Epithelial cell of esophagus (primary cell): ENCODE data around the gene DLGAP1.
A peak's percentile ranks its signal among the peaks of the same experiment; 100 is the strongest.
"Not testable (repeated sequence)": the region's sequence is repeated elsewhere in the genome, so short reads cannot be mapped to it uniquely, and the experiment has no call there.

Experiments used
- DNase-seq: peaks from one replicate; pipeline ENCODE4 v3.0.0; 2010; ENCODE audit warnings: low read depth
- H3K4me3 ChIP-seq: 2 replicates; pipeline ENCODE4 v1.5.1; 2011; ENCODE audit warnings: mild to moderate bottlenecking, low read length, control low read depth
- TF ChIP-seq, protein P1 (sequence below): IDR thresholded peaks from 2 replicates; pipeline ENCODE4 v1.5.1; 2011; ENCODE audit warnings: low read depth, mild to moderate bottlenecking, low read length, control low read depth, inconsistent platforms; ENCODE audit not compliant: insufficient read depth; ENCODE audit errors: missing control alignments

The DLGAP1 gene

GRCh38 chr18:3616142-3616541, 839.0 kb downstream of the DLGAP1 start:
- no peak overlapping the region for H3K4me3 ChIP-seq
- no peak for DNase-seq
- TF ChIP-seq, protein P1, sequence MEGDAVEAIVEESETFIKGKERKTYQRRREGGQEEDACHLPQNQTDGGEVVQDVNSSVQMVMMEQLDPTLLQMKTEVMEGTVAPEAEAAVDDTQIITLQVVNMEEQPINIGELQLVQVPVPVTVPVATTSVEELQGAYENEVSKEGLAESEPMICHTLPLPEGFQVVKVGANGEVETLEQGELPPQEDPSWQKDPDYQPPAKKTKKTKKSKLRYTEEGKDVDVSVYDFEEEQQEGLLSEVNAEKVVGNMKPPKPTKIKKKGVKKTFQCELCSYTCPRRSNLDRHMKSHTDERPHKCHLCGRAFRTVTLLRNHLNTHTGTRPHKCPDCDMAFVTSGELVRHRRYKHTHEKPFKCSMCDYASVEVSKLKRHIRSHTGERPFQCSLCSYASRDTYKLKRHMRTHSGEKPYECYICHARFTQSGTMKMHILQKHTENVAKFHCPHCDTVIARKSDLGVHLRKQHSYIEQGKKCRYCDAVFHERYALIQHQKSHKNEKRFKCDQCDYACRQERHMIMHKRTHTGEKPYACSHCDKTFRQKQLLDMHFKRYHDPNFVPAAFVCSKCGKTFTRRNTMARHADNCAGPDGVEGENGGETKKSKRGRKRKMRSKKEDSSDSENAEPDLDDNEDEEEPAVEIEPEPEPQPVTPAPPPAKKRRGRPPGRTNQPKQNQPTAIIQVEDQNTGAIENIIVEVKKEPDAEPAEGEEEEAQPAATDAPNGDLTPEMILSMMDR: no peak

DNA sequence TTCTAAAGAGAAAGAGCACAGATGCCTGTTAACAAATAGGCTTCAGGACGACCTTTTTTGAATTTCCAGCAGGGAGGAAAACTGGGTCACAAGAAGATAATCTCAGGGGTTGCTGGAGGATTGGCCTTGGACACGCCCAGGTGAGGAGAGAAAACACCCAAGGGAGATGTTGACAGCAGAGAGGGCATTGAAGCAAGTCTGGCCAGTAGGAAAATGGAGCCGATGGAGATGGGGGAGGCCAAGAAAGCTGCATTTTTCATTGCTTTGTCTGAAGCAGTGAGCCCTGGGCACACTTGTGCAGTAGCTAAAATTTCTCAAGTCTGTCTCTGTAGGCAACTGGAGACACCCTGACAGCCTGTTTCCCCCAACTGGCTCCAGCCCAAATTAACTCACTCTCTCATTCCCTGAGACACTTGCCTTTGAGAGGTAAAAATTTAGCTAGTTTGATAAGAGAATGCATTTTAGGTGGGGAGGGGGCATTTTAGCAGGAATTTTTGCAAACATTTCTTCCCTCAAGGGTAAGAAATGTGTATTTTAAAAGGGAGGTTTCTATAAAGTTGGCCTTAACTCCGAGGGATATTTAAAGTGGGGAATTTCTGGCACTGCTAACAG, 839.6 kb downstream of the DLGAP1 start:
- TF ChIP-seq, protein P1: no peak
- DNase-seq: no peak

GRCh38 chr18:3612315-3612714, 842.8 kb downstream of the DLGAP1 start:
- TF ChIP-seq, protein P1: no peak
- DNase-seq: no peak
- no peak overlapping the region for H3K4me3 ChIP-seq

More for the DNA sequence above, 839.6 kb downstream of the DLGAP1 start:
- no peak overlapping the region for H3K4me3 ChIP-seq

- no peak overlapping the region for H3K4me3 ChIP-seq
- TF ChIP-seq, protein P1: no peak
- no peak for DNase-seq
Measured at GRCh38 chr18:3611313-3612090, 843.6 kb downstream of the DLGAP1 start.

DNA sequence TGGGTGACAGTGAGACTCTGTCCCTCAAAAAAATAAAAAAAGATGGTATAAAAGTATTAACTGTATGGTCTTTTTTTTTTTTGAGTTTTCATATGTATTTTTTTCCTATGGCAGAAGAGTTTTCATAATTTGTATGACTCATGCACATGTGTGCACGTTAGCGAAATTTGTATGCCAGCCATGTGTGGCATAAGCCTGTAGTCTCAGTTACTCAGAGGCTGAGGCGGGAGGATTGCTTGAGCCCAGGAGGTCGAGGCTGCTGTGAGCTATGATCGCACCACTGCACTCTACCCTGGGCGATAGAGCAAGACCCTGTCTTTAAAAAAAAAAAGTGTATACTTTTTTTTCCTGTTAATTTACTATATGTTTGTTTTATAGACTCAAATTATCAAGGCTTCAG, 844.3 kb downstream of the DLGAP1 start:
- H3K4me3 ChIP-seq: no peak overlapping the region
- TF ChIP-seq, protein P1: no peak
- peak; percentile 48 for DNase-seq

DNA sequence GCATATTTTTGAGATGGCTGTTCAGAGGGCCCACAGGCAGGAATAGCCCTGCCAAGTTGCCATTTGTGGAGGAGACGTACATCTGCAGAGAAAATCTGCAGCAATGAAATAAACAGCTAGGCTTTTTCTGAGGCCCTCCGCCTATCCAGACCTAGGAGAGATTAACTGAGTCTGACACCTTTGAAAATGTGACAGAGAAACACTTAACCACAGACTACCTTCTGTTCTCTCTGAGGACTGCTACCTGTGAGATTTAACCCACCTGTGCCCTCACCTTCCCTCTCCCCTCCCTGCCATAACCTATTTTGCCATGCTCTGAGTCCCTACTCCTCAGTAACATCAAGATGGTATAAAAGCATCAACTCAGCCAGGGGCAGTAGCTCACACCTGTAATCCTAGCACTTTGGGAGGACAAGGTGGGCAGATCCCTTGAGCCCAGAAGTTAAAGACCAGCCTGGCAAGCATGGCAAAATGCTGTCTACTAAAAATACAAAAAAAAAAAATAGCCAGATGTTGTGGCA, 844.9 kb downstream of the DLGAP1 start:
- no peak overlapping the region for H3K4me3 ChIP-seq
- no peak for DNase-seq
- TF ChIP-seq, protein P1: no peak

- H3K4me3 ChIP-seq: no peak overlapping the region
- no peak for DNase-seq
- TF ChIP-seq, protein P1: no peak
Measured at GRCh38 chr18:3608488-3608887, 846.6 kb downstream of the DLGAP1 start.

DNA sequence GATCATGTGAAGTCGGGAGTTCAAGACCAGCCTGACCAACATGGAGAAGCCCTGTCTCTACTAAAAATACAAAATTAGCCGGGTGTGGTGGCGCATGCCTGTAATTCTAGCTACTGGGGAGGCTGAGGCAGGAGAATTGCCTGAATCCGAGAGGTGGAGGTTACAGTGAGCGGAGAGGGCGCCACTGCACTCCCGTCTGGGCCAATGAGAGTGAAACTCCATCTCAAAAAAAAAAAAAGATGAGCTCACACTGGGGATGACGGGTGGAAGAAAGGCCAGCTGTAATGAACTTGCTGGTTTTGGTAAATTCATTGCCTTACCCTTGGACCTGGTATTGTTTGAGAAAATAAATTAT, 847.0 kb downstream of the DLGAP1 start:
- DNase-seq, H3K4me3 ChIP-seq: not testable (repeated sequence)
